DMS153 treated with DMSO at 0.1 percent for 48 hours (cell line): ENCODE measurements around the gene FSCN2.

Experiments used
- DNase-seq: peaks from one replicate; lab custom pipeline; 2025; ENCODE audit not compliant: unreplicated experiment; lab: John Stamatoyannopoulos, UW

Gene FSCN2, protein sequence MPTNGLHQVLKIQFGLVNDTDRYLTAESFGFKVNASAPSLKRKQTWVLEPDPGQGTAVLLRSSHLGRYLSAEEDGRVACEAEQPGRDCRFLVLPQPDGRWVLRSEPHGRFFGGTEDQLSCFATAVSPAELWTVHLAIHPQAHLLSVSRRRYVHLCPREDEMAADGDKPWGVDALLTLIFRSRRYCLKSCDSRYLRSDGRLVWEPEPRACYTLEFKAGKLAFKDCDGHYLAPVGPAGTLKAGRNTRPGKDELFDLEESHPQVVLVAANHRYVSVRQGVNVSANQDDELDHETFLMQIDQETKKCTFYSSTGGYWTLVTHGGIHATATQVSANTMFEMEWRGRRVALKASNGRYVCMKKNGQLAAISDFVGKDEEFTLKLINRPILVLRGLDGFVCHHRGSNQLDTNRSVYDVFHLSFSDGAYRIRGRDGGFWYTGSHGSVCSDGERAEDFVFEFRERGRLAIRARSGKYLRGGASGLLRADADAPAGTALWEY

DNA sequence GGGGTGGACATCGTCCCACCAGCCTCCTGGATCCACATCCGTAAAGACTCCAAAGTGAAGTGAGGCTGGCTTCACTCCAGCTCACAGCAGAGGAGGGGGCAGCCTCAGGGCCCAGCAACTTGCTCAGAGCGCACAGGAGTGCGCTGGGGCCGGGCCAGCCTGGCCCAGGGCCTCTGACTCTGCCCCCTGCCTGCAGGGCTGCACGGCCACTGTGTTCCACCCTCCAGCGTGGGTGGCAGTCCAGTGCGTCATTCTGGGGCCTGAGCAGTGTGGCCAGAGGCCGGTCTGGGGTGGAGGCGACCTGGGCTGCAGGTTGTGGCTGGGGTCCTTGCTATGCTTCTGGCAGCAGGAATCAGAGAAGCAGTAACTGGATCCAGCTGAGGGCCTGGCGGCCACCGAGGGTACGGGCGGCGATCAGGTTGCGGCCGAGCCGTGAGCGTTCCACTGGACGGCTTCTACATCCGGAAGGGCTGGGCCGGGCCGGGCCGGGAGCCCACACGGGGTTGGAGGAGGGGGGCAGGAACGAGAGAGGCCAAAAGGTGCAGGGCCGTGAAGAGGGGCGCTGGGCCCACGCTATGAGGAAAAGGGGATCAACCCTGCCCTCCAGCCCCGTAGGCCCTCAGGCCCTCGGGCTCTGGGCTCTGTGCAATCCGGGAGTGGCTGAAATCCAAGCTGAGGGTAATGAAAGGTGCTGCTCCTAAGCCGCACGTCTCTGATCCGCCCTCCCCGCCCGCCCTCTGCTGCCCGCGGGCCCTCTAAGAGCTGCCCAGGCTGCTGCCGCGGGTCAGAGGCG, at the start of gene FSCN2:
TSS of gene FSCN2 (plus strand) at position 787 of the 793 bp plus-strand sequence. CDS start 155 bp downstream, outside the sequence.
- no peak for DNase-seq

DNA sequence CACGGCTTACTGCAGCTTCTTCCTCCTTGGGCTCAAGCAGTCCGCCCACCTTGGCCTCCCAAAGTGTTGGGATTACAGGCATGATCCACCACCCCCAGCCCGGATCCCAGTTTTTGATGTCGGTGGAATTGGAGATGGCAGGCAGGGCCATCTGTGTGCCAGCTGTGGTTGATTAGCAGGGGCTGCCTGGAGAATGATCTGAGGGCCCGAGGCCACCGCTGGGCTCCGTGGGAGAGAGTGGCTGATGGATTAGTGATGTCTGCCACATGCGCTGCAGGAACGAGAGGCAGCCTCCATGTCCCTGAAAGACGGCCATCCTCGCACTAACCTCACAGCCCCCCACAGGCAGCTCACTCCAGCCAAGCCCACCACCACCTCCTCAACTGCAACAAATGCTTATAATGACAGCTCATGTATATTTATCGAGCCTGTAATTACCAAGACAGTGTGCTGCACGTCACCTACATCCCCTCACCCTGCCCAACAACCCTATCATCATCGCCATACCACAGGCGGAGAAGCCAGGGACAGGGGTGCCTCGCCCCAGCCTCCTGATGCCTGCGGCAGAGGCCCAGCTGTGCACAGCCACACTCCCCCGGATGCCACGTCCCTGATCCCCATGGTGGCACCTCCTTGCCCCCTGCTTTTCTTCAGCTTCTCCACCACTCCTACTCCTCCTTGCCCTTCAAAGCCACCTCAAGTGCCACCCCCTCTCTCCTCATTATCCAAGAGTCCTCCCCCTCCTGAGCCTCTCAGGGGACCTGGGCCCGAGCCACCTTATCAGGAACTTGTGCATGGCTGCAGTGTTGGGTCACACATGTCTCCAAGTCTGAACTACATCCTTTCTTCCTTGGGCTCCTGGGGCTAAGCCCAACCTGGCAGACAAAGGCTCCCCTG, 48.8 kb upstream of the FSCN2 start:
- no peak for DNase-seq

DNA sequence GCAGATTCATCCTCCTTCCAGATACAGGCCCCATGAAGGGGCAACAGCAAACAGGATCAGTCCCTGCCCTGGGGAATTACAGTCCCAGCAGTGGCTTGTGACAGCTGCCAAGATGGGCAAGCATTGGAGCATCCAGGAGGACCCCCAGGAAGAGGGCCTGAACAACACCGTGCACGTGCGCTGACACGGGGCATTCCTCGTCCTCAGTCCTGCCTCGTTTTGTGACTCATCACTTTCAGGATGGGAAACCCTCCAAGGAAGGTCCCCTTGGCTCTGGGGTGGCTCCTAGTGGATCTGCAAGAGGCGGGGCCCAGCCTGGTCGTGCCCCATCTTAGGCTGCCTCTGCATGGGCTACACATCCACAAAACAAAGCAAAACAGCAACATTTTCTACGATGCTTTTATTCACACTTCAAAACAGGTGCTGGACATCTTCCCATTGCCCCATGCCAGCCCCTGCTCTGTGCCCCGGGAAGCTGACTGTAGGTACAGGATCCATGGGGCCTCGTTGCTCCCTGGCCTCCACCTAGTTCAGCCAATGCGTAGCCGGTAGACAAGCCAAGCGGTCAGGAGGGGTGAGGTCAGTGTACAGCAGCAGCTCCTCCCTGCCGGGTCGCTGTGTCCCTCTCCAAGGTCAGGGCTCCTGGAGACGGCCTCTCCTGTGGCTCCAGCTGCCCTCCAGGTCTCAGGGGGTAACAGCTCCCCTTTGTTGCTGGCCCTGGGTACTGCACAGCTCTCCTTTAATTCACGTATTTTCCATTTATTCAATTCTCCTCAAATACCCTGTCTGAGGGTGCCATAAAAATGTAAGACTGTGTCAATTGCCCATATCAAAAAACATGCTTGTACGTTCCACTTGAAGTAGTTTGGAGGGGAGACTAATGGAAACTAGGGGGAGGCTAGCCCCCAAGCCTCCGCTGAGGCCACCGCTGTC, 47.8 kb upstream of the FSCN2 start:
- DNase-seq, result no peak

DNA sequence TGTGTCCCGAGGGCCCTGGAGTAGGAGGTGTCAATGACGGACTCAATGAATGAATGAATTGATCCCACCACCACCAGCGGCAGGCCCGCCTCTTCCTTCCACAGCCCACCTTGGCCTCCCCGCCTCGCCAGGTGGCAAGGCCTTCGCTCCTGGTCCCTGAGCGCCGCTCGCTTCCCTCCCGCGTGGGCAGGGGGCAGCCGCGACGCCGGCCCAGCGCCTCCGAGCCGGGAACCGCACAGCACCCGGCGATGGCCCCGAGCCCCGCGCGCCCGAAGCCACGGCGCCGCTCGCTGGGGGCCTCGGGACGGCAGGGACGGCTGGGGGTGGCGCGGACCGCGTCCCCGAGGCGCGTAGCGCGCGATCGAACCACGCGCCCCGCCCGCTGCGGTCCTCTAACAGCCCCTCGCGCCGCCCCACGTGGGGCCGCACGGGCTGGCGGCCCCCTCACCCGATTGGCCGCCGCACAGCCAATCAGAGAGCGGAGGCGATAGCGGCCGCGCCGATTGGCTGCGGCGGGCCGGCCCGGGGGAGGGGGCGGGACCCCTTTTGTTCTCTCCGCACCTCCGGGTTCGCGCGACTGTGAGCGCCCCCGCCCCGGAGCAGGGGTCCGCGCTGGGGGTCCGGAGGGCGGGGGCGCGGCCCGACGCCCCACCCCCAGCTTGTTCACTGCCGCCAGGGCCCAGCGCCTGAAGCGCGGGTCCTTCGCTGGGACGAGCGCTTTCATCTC, 46.9 kb upstream of the FSCN2 start:
- peak; percentile 40 for DNase-seq

DNA sequence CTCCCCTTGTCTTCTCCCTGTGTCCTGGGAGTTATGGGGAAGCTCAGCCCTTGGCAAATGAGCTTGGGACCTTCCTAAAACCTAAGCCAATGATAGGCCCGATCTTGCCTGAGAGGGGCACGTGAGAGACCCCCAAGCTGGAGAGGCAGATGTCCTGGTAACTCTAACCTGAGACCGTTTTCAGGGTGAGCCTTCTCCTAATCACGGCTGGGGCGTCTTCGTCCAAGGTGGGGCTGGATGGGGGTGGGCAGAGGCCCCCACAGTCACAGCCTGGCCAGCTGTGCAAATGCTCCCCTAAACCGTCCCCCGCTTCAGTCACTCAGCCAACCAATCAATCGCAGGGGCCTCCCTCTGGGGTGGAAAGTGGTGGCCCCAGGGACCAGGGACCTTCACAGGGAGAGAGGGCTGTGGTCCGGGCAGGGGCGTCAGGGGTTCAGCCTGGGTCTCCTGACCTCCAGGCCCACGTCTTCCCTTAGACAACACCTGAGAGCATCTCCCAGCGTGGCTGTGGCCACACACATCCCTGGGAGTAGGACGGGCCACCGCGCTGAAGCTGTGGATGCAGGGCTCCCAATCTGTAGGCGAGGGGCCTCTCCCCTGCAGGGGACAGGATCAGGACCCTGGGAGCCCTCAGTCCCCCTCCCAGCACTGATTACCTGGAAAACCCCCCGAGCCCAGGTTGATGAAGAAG, 46.2 kb upstream of the FSCN2 start:
- DNase-seq, result no peak

DNA sequence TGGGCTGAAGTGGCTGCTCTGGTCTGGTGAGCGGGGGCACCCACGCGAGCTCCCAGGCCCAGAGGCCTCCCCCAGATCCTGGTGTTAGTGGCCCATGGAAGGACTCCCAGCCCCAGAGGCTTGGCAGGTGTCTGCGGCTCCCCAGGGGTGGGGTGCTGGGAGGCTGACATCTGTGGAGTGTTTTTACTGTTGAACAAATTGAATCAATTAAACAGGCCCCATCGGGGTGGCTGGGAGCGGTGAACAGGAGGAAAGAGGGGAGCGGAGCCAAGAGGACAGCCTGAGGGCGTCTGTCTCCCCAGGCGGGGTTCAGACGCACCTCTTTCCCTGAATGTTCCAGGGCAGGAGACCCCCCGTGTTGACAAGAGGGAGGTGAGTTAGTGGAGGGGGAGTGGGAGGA, 45.5 kb upstream of the FSCN2 start:
- no peak for DNase-seq

DNA sequence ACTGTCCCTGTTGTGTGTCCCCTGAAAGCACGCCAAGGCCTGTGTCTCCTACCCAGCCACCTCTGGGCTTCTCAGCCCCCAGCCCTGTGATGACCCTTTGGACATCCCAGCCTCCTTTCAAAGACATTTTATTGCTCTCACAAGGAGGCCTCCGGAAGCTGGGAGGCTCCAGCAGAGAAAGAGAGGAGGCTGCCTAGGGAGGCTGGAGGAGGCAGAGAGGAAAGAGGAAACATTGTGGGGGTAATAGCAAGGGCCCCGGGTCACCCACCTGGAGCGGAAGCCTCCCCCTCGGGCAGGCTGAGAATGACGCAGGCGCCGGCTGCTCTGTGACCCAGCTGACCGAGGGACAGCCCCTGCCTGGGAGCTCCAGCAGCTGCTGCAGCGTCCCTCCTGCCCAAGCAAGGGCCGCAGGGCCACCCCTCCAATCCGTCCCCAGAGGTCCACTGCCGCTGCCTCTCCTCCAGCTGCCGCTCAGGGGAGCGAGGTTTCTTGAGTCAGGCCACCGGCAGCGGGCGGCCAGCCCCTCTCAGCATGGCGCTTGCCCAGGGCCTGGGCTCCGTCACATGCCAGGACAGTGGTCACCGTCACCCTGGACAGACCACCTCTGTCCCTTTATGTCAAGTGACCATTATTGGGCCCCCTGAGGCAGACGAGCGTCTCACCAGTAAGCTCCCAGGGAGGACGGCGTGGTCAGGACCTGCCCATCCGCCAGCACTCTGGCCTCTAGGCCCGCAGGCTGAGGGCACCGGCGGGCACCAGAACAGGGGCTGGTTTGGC, 44.9 kb upstream of the FSCN2 start:
- no peak for DNase-seq

DNA sequence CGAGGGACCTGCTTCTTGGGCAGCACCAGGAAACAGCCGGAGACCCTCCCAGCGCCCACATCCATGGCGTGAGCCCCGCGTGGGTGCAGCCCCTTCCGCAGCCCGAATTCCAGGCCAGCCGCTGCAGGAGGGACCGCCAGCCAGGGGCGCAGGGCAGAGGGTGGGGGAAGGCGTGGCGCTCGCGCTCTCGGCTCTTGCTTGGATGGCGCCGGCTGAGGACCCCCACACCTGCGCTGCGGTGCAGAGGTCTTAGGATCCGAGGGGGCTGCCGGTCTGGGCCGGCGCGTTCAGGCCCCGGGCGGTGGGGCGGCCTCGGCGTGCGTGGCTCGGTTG, 44.3 kb upstream of the FSCN2 start:
- DNase-seq, result no peak

DNA sequence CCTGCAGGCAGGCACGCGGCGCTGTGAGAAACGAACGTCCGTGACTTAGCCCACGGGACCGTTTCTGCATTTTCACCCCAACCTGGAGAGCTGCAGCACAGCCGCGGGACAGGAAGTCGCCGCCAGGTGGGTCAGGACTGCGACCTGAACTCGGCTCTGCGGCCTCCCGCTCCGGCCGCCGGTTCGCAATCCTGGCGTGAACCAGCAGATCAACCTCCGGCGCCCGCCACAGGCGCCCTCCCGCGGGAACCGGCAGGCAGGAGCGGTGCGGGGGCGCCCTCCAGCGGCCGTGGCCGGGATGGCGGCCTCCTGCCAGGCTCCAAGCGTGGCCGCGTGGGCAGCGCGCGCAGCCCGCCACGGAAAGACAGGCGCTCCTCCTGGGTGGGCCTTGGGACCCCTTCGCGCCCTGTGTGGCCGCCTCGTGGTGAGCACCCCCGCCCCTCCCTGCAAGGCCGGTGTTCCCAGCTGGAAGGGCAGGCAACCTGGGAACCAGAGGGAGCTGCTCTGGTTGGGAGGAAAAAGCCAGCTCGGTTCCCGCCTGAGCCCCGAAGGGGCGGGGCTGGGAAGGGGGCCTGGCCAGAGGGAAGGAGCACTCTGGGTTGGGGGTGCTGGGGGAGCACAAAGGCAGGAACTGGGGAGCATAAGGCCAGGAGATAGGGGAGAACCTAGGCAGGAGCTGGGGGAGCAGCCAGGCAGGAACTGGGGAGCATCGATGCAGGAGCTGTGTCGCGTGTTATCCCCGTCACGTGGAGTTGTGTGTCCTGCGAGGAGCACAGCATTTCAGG, 43.8 kb upstream of the FSCN2 start:
- peak; percentile 65 for DNase-seq

DNA sequence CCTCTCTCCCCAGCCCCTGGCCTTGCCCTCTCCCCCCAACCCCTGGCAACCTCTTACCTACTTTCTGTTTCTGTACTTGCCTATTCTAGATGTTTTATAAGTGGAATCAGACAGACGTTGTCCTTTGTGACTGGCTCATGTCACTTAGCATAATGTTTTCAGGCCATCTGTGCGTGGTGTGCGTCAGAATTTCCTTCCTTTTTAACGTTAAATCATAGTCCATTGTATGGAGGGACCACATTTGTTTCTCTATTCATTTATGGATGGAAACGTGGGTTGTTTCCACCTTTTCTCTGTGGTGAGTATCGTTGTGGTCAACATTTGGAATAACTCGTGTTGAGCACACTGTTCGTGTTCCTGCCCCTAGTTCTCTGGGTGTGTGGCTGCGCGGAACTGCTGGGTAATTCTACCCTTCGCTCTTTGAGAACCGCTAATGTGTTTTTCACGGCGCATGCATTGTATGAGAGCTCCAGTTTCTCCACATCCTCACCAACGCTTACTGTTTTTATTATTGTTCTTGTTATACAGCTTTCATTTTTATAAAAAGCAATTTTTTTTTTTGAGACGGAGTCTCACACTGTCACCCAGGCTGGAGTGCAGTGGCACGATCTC, 41.9 kb upstream of the FSCN2 start:
- DNase-seq, result peak; percentile 24

DNA sequence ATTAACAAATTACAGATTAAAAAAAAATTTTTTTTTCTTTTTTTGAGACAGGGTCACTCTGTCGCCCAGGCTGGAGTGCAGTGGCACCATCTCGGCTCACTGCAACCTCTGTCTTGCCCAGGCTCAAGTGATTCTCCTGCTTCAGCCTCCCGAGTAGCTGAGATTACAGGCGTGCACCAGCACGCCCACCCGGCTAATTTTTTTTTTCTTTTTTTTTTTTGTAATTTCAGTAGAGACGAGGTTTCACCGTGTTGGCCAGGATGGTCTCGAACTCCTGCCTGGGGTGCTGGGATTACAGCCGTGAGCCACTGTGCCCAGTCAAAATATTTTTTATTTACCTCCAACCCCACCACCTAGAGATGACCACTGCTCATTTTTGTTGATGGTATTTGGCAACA, 41.1 kb upstream of the FSCN2 start:
- DNase-seq, result no peak

DNA sequence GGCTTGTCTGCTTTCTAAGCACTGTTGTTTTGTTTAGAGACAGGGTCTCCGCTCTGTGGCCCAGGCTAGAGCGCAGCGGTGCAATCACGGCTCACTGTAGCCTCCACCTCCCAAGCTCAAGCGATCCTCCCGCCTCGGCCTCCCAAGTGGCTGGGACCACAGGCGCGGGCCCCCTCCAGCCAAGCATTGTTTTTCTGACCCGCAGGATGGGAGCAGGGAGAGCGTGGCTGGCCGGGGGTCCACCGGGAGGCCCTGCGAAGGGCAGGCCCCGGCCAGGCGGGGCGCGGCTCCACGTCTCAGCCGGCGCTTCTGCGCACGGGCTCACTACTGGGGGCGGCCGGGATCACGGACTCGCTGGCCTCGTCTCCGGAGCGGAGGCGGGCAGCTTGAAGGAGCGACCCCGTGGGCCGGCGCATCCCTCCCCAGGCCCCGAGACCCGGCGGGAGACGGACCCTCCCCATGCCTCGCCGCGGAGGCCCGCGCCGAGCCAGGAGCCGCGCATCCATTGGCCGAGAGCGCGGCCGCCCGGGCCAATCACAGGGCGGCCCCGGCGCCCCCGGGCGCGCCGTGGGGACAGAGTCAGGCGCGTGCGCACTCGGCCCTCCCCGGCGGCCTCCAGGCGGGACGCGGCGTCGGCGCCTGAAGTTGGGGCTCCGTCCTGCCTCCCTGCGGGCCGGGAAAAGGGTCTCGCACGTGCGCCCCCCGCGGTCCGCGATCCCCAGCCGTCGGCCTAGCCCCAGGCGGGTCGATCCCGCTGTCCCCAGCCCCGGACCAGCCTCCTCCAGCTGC, 40.5 kb upstream of the FSCN2 start:
- peak; percentile 47 for DNase-seq

DNA sequence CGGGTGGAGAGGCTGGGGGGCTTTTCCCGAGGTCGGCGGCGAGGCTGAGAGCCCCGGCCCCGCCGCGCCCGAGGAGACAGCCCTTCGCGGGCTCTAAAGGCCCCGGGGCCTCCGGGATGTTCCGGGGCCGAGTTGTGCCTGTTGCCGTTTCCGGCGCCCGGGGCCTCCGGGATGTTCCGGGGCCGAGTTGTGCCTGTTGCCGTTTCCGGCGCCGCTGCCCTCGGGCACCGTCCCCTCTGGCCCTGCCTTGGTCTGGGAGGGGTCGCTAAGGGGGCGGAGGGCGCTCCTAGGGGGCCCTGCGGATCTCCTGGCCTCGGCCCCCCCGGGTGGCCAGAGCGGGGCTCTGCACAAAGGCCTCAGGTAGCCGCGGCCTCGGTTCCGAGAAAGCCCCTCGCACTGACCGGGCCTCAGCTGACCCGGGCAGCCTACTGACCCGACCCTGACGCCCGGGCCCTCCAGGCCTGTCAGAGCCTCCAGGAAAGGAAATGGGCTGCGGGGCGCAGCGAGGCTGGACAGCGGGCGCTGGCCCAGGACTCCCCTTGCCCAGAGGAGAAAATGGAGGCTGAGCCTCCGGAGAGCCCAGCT, 39.8 kb upstream of the FSCN2 start:
- DNase-seq, result no peak

DNA sequence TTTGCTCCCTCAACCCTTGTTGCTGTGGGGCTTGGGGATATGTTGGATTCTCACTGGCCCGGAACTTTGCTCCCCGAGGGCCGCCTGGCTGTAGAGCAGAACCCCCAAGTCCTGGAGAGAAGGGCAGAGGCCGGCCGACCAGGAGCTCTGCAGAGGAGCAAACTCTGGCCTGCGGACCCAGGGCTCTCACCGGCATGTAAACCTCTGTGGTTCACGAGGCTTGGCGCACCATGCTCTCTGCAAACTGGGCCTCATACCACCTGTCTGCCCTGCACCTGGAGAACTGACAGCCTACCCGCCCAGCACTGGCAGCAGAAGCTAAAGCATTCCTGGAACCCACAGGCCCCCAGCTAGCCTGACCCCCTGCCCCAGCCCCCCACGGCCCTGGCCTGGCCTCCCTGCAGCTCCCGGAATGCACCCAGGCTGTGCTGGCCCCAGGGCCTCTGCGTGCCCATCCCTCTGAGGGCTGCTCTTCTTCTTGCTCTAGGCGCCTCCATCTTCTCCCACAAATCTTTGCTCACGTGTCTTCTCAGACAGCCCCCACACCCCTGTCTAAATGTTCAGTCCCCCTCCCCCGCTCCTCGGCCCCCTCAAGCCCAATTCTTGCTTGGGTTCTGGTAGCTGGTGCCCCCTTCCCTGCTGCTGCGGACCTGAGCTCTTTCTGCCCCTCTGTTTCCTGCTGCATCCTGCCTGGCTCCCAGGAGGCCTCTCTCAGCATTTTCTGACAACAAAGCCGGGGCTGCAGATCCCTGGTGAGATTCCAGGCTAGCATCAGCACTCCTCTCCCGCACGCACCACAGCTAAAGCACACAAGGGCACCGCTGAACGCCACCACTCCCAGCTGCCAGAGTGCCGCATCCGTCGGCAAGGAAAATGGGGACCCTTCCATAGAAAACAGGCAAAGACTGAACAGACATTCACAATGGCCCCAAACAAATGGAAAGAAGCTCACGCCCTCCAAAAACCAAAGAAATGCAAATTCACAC, 38.9 kb upstream of the FSCN2 start:
- DNase-seq, result peak; percentile 74
